ENCODE results near the gene MATCAP1. TPM values are rescaled to one million over a fixed set of nuclear protein-coding genes. Genes with fewer than 3 reads are reported as not detected.

The MATCAP1 gene
- total RNA-seq, 1 donor from 2014 or later: 14.2 TPM

DNA sequence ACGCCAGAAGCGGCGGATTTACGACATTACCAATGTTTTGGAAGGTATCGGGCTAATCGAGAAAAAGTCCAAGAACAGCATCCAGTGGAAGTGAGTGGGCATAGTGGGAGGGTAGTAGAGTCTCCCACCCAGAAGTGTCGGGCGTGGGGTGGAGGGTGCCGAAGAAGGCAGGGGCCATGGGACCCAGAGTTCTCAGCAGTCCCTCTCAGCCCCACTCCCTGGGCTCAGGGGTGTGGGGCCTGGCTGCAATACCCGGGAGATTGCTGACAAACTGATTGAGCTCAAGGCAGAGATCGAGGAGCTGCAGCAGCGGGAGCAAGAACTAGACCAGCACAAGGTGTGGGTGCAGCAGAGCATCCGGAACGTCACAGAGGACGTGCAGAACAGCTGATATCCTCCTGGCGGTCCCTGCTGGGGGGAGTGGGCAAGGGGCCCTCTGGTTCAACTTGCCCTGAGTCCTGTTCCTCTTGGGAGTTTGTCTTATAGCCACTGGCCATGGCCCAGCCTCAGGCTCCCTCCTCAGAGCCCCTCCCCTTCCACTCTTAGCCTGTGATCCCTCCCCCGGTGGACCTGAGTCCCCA, 9.1 kb upstream of the MATCAP1 start:
- intact Hi-C loops (cut with micrococcal nuclease): no loop called here
- Histone ChIP-seq H3K36me3 (peaks cover 42% of the 10 kb centered on the region), H3K9me3 (replicated peaks) (no peaks in the 10 kb centered on the region), H3K27ac (replicated peaks) (peak overlapping the region; percentile 88), H3K27me3 (ENCODE audit: low read depth) (no peaks in the 10 kb centered on the region), H3K4me3 (peak overlapping the region; percentile 86), H3K4me1 (peaks cover 48% of the 10 kb centered on the region)
- no peak for TF ChIP-seq CTCF (IDR thresholded peaks at IDR 0.05; ENCODE audit: borderline replicate concordance)
- no peak for DNase-seq

- TF ChIP-seq CTCF (IDR thresholded peaks at IDR 0.05; ENCODE audit: borderline replicate concordance): no peak
- DNase-seq: peak; percentile 90
- Histone ChIP-seq H3K4me3 (peak within 1 kb of the TSS; percentile 86), H3K9me3 (replicated peaks) (no peaks in the 10 kb centered on the region), H3K4me1 (peaks cover 42% of the 10 kb centered on the region), H3K27ac (replicated peaks) (peak within 1 kb of the TSS; percentile 88), H3K36me3 (peaks cover 35% of the 10 kb centered on the region), H3K27me3 (ENCODE audit: low read depth) (no peaks in the 10 kb centered on the region)
- intact Hi-C loops (cut with micrococcal nuclease): no loop called here
Measured at GRCh38 chr16:67191995-67192681, 8.4 kb upstream of the MATCAP1 start, which contains the start of gene E2F4. TSS of gene E2F4 (plus strand) at chr16:67192155. CDS start at chr16:67192228, 73 bp downstream.

GRCh38 chr16:67191411-67191994, 7.7 kb upstream of the MATCAP1 start:
- H3K9me3 ChIP-seq (replicated peaks): no peaks in the 10 kb centered on the region

GRCh38 chr16:67190448-67191399, 7.0 kb upstream of the MATCAP1 start:
- TF ChIP-seq CTCF (IDR thresholded peaks at IDR 0.05; ENCODE audit: borderline replicate concordance): no peak
- peaks cover 48% of the 10 kb centered on the region for H3K4me1 ChIP-seq
- H3K27me3 ChIP-seq (ENCODE audit: low read depth): no peaks in the 10 kb centered on the region
- H3K9me3 ChIP-seq (replicated peaks): no peaks in the 10 kb centered on the region
- H3K36me3 ChIP-seq: peaks cover 21% of the 10 kb centered on the region
- no peak for DNase-seq
- H3K4me3 ChIP-seq: peak overlapping the region; percentile 53
- peak overlapping the region; percentile 88 for H3K27ac ChIP-seq (replicated peaks)
- intact Hi-C loops (cut with micrococcal nuclease): no loop called here

More at GRCh38 chr16:67191411-67191994, 7.7 kb upstream of the MATCAP1 start:
- no peak for TF ChIP-seq CTCF (IDR thresholded peaks at IDR 0.05; ENCODE audit: borderline replicate concordance)
- Histone ChIP-seq H3K4me1 (peaks cover 42% of the 10 kb centered on the region), H3K36me3 (peaks cover 29% of the 10 kb centered on the region), H3K27ac (replicated peaks) (peak overlapping the region; percentile 88), H3K4me3 (peak overlapping the region; percentile 86), H3K27me3 (ENCODE audit: low read depth) (no peaks in the 10 kb centered on the region)
- no peak for DNase-seq
- intact Hi-C loops (cut with micrococcal nuclease): no loop called here

DNA sequence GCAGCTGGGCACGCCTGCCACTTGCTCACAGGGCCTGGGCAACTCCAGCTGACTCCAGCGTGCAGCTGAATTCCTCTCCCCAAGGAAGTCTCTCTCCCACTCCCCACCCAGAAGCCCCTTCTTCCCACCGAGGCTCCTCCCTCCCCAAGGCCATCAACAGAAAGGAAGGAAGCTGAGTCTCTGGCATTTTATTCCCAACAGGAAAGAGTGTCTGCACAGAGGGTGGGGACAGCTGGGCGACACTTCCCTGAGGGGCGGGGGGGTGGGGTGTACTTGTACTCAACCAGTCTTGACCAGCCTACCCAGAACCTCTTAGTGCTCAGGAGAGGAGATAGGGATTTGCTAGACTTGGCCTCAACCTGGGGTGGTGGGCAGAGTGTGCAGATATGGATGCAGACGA, 6.3 kb upstream of the MATCAP1 start, which contains the start of gene EXOC3L1:
Gene EXOC3L1 (minus strand): TSS at position 96 of the 400 bp plus-strand sequence. CDS start 460 bp downstream, outside the sequence.
- H3K27ac ChIP-seq (replicated peaks): peak within 1 kb of the TSS; percentile 88
- intact Hi-C loops (cut with micrococcal nuclease): no loop called here
- no peak for DNase-seq

More for the DNA sequence above, 6.3 kb upstream of the MATCAP1 start, which contains the start of gene EXOC3L1:
- TF ChIP-seq CTCF (IDR thresholded peaks at IDR 0.05; ENCODE audit: borderline replicate concordance): no peak
- peaks cover 14% of the 10 kb centered on the region for H3K36me3 ChIP-seq
- H3K4me1 ChIP-seq: peaks cover 54% of the 10 kb centered on the region
- no peaks in the 10 kb centered on the region for H3K9me3 ChIP-seq (replicated peaks)
- H3K4me3 ChIP-seq: peak within 1 kb of the TSS; percentile 53
- H3K27me3 ChIP-seq (ENCODE audit: low read depth): no peaks in the 10 kb centered on the region
